ACC112 (cell line): ENCODE results near the gene RHNO1.
"Not testable (repeated sequence)": the region's sequence is repeated elsewhere in the genome, so short reads cannot be mapped to it uniquely, and the experiment has no call there.

Experiments used
- H2AFZ ChIP-seq: fragments of 200-600 bp; sonication (generic); one replicate; pipeline ENCODE4 v1.6.0; 2017; ENCODE audit warnings: antibody characterized with exemption, low read length; ENCODE audit not compliant: unreplicated experiment
- H3K27ac ChIP-seq: fragments of 200-600 bp; sonication (generic); 2 replicates; pipeline ENCODE4 v1.5.1; 2014; ENCODE audit warnings: low read depth, mild to moderate bottlenecking, antibody characterized with exemption, low read length, moderate library complexity
- H3K27me3 ChIP-seq: fragments of 200-600 bp; sonication (generic); 2 replicates; pipeline ENCODE4 v1.6.1; 2014; ENCODE audit warnings: mild to moderate bottlenecking, antibody characterized with exemption, low read length, moderate library complexity, mixed read lengths; ENCODE audit not compliant: insufficient read depth
- H3K36me3 ChIP-seq: fragments of 200-600 bp; sonication (generic); 2 replicates; pipeline ENCODE4 v1.6.1; 2016; ENCODE audit warnings: mild to moderate bottlenecking, antibody characterized with exemption, low read length, moderate library complexity, mixed read lengths; ENCODE audit not compliant: insufficient read depth
- H3K4me1 ChIP-seq: fragments of 200-600 bp; sonication (generic); one replicate; pipeline ENCODE4 v1.6.1; 2016; ENCODE audit warnings: low read length, mixed read lengths; ENCODE audit not compliant: insufficient read depth, unreplicated experiment, control insufficient read depth
- H3K4me3 ChIP-seq: fragments of 200-600 bp; sonication (generic); 2 replicates; pipeline ENCODE4 v1.5.1; 2014; ENCODE audit warnings: mild to moderate bottlenecking, low read depth, low read length
- H3K79me2 ChIP-seq: fragments of 200-600 bp; sonication (generic); one replicate; pipeline ENCODE4 v1.6.0; 2016; ENCODE audit warnings: low read length; ENCODE audit not compliant: control insufficient read depth, unreplicated experiment, insufficient read depth

Gene RHNO1

GRCh38 chr12:2858944-2859421 is 18.0 kb upstream of the RHNO1 start:
- no peaks in the 10 kb centered on the region for H3K27me3 ChIP-seq
- H3K36me3 ChIP-seq, result peaks cover 7% of the 10 kb centered on the region; the same call in 1 of the 2 replicates
- no peak overlapping the region for H2AFZ ChIP-seq
- H3K27ac ChIP-seq, result no peak overlapping the region
- H3K4me3 ChIP-seq, result no peak overlapping the region
- H3K79me2 ChIP-seq, result no peaks in the 10 kb centered on the region
- no peaks in the 10 kb centered on the region for H3K4me1 ChIP-seq

GRCh38 chr12:2860170-2860569 is 16.9 kb upstream of the RHNO1 start:
- no peaks in the 10 kb centered on the region for H3K27me3 ChIP-seq
- H3K36me3 ChIP-seq, result peaks cover 9% of the 10 kb centered on the region; the same call in 1 of the 2 replicates
- no peaks in the 10 kb centered on the region for H3K4me1 ChIP-seq
- H2AFZ ChIP-seq, result no peak overlapping the region
- H3K4me3 ChIP-seq, result no peak overlapping the region
- H3K27ac ChIP-seq, result no peak overlapping the region
- no peaks in the 10 kb centered on the region for H3K79me2 ChIP-seq

- no peaks in the 10 kb centered on the region for H3K27me3 ChIP-seq
- no peak overlapping the region for H2AFZ ChIP-seq
- H3K4me3 ChIP-seq, result no peak overlapping the region
- H3K79me2 ChIP-seq, result no peaks in the 10 kb centered on the region
- peaks cover 9% of the 10 kb centered on the region; the same call in 1 of the 2 replicates for H3K36me3 ChIP-seq
- no peak overlapping the region for H3K27ac ChIP-seq
- no peaks in the 10 kb centered on the region for H3K4me1 ChIP-seq
These were observed 14.1 kb upstream of the RHNO1 start for GRCh38 chr12:2862876-2863275.

- not testable (repeated sequence) for H3K27ac ChIP-seq, H2AFZ ChIP-seq, H3K27me3 ChIP-seq, H3K79me2 ChIP-seq, H3K4me1 ChIP-seq, H3K4me3 ChIP-seq
- H3K36me3 ChIP-seq, result peaks cover 14% of the 10 kb centered on the region; the same call in 1 of the 2 replicates
These were observed 13.6 kb upstream of the RHNO1 start for GRCh38 chr12:2863402-2863801.

- no peaks in the 10 kb centered on the region for H3K79me2 ChIP-seq
- no peak overlapping the region for H3K4me3 ChIP-seq
- H3K27ac ChIP-seq, result no peak overlapping the region
- H2AFZ ChIP-seq, result no peak overlapping the region
- peaks cover 19% of the 10 kb centered on the region; the same call in 1 of the 2 replicates for H3K36me3 ChIP-seq
- no peaks in the 10 kb centered on the region for H3K27me3 ChIP-seq
- peaks cover 7% of the 10 kb centered on the region for H3K4me1 ChIP-seq
These were observed 12.8 kb upstream of the RHNO1 start for GRCh38 chr12:2864198-2864597.

GRCh38 chr12:2868986-2869632 is 7.9 kb upstream of the RHNO1 start:
- not testable (repeated sequence) for H2AFZ ChIP-seq, H3K4me1 ChIP-seq, H3K4me3 ChIP-seq, H3K27me3 ChIP-seq
- Histone ChIP-seq H3K79me2 (peaks cover 12% of the 10 kb centered on the region), H3K27ac (peak overlapping the region; percentile 45; the same call in 1 of the 2 replicates), H3K36me3 (peaks cover 11% of the 10 kb centered on the region; the same call in 1 of the 2 replicates)

GRCh38 chr12:2876431-2877046 is 484 bp upstream of the RHNO1 start:
- peaks cover 66% of the 10 kb centered on the region for H3K79me2 ChIP-seq
- H3K4me1 ChIP-seq, result peaks cover 8% of the 10 kb centered on the region
- H3K36me3 ChIP-seq, result no peaks in the 10 kb centered on the region

GRCh38 chr12:2877953-2878732 is 1.1 kb downstream of the RHNO1 start:
- peaks cover 8% of the 10 kb centered on the region for H3K4me1 ChIP-seq
- peaks cover 73% of the 10 kb centered on the region for H3K79me2 ChIP-seq
- H3K27me3 ChIP-seq, result no peaks in the 10 kb centered on the region
- peak overlapping the region; percentile 79 for H3K27ac ChIP-seq
- no peaks in the 10 kb centered on the region for H3K36me3 ChIP-seq
- H3K4me3 ChIP-seq, result peak overlapping the region; percentile 87
- peak overlapping the region; percentile 86 for H2AFZ ChIP-seq

More at GRCh38 chr12:2876431-2877046, 484 bp upstream of the RHNO1 start:
- Histone ChIP-seq H2AFZ (peak overlapping the region; percentile 83), H3K27me3 (no peaks in the 10 kb centered on the region), H3K4me3 (peak overlapping the region; percentile 87), H3K27ac (peak overlapping the region; percentile 79)

- Histone ChIP-seq H3K4me1 (peaks cover 8% of the 10 kb centered on the region), H3K4me3 (no peak overlapping the region), H3K36me3 (peaks cover 2% of the 10 kb centered on the region; the same call in 1 of the 2 replicates), H3K27me3 (no peaks in the 10 kb centered on the region), H3K27ac (no peak overlapping the region), H2AFZ (no peak overlapping the region), H3K79me2 (peaks cover 68% of the 10 kb centered on the region)
These were observed 2.8 kb downstream of the RHNO1 start for GRCh38 chr12:2879853-2880252.

- peaks cover 8% of the 10 kb centered on the region; the same call in 1 of the 2 replicates for H3K36me3 ChIP-seq
These were observed 7.8 kb downstream of the RHNO1 start for GRCh38 chr12:2884810-2885209.

More at GRCh38 chr12:2884810-2885209, 7.8 kb downstream of the RHNO1 start:
- no peak overlapping the region for H3K27ac ChIP-seq
- H3K27me3 ChIP-seq, result no peaks in the 10 kb centered on the region
- H2AFZ ChIP-seq, result no peak overlapping the region
- peaks cover 36% of the 10 kb centered on the region for H3K79me2 ChIP-seq
- no peak overlapping the region for H3K4me3 ChIP-seq
- H3K4me1 ChIP-seq, result no peaks in the 10 kb centered on the region
